RCC 7860 (cell line): Measurements from ENCODE around the gene DTNBP1.

ENCODE experiments used
- DNase-seq: peaks from one replicate; pipeline ENCODE4 v3.0.0-alpha.2; 2015; ENCODE audit warnings: low spot score
- FAIRE-seq: peaks from 2 replicates; lab custom pipeline; 2012; peaks lifted over from hg19 to GRCh38; lab: Jason Lieb, UNC

DTNBP1 gene

DNA sequence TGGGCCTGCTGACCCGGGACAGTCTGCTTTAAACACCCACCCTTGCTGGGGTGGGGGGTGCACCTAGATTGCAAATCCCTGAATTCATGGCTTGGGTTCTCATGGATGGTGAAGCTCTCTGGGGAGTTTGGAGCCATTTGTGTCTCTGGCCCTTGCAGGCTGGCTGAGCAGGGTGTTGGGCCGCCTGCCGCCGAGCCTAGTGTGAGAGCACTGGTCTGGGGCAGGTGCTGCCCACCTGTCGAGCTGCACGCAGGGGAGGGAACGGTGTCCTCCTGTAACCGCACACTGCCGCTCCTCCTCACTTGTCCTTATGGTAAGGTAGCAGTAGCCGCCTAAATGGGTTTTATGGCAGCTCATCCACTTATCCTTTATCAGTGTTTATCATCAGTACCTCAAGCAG lies 143.9 kb downstream of the DTNBP1 start:
- no peak for FAIRE-seq
- no peak for DNase-seq

DNA sequence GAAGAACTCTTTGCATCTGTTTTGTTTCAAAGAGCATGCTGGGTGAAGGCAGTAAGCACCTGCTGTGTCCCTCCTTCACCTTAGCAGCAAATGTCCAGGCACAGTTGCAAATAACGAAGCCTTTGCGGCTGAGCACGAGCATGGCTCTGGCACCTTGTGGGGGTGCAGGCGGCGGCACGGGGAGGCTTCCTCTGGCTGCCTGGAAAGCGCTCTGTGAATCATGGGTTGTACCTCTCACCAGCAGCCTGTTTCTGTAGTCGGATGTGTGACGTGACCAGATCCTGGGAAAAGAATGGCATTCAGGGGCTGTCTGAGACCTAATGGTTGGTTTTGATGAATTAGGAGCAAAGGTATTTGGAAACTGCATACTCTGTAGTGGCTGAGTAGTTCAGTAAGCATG lies 144.8 kb downstream of the DTNBP1 start:
- DNase-seq: no peak
- FAIRE-seq: no peak

DNA sequence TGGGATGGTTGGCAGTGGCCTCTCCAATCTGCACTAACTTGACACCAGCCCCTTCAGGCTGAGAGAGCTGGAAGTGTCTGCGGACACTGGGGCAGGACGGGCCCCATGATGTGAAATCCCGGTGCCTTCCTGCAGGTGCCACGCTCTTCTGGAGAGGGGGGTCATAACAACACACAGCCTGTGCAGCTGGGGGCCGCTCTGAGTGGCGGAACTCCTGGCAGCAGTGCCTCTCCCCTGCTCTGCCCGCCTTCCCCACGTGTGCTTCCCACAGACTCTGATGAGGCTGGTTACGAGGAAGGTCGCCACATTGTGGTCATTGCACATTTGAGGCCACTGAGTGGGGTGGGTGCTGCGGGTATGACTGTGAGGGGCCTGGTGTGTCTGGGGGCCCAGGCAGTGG lies 145.2 kb downstream of the DTNBP1 start:
- FAIRE-seq: no peak
- DNase-seq: no peak

DNA sequence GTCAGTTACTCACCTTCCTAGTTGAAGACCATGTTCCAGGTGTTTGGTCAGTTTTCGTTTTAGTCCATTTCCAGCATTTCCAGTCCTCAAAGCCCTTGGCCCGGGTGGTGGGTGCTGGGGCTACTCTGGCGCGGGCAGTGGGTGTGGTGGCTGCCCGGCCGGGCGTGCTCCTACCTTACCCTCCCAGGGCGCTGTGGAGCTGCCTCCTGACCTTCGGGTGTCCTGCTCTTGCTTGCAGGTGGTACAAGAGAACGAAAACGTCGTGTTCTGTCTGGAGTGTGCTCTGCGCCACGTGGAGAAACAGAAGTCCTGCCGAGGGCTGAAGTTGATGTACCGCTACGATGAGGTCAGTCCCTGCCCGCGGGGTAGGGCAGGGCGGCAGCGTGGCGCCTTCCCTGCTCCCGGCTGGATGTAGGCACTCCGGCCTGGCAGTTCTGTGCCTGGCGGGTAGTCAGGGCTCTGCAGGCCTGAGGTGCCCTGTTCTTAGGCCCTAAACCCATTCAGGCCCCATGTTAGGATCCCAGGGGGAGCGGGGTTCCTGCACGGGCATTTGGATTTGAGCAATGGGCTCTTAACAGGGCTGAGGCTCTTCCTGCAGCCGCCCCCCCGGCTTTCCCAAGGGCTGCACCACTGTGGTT lies 145.8 kb downstream of the DTNBP1 start:
- no peak for FAIRE-seq

DNA sequence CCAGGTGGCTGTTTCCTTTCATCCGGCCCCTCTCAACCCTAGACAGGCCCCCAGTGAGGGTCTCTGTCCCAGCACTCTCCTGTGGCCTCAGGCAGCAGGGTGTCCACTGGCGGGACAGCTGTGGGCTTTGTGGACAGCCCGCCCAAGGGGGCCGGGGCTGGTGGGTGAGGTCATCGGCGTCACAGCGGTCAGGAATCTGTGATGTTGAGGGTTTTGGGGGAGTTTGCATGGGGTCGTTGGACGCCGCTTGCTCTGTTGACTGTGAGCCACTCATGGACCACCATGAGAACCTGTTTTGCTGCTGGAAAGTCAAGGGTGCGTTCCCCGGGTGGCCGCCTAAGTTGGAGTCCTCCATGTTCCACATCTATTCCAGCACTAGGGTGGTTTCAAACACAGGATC lies 146.4 kb downstream of the DTNBP1 start:
- DNase-seq (no peak), FAIRE-seq (no peak)

More for the DNA sequence above, 145.8 kb downstream of the DTNBP1 start:
- no peak for DNase-seq

DNA sequence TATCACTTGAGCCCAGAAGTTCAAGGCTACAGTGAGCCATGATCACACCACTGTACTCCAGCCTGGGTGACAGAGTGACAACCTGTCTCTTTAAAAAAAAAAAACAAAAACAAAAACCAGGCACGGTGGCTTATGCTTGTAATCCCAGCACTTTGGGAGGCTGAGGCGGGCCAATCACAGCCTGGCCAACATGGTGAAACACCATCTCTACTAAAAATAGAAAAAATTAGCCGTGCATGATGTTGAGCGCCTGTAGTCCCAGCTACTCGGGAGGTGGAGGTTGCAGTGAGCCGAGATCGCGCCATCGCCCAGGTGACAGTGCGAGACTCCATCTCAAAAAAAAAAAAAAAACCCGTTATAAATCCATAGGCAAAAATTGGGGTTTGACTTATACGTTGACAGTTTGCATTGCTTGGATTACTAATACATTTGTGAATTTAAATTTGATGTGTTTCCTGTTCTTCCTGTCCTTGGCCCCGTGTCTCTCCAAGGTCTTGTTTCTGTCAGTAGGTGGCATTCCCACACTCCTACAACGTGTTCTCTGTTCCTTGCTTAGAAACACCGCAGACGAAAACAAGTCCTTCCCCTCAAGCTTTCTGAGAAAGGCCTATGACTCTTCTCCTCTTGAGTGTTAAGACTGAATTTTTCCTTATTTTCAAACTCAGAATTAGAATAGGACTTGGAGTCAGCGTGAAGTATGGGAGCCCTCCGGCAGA lies 147.0 kb downstream of the DTNBP1 start:
- FAIRE-seq (no peak), DNase-seq (no peak)

DNA sequence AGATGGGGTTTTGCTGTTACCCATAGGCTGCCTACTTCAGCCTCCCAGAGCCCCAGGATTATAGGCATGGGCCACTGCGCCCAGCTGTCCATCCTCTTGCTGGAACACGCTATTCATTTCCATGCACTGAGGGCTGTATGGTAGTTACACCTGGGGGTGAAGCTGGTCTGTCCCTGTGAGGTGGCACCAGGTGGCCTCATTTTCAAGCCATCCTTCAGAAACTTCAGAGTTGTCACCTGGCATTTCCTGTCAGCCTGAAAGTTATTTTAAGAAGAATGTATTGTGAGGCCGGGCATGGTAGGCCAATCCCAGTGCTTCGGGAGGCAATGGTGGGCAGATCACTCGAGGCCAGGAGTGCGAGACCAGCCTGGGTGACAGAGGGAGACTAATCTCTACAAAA lies 147.6 kb downstream of the DTNBP1 start:
- DNase-seq (no peak), FAIRE-seq (no peak)

DNA sequence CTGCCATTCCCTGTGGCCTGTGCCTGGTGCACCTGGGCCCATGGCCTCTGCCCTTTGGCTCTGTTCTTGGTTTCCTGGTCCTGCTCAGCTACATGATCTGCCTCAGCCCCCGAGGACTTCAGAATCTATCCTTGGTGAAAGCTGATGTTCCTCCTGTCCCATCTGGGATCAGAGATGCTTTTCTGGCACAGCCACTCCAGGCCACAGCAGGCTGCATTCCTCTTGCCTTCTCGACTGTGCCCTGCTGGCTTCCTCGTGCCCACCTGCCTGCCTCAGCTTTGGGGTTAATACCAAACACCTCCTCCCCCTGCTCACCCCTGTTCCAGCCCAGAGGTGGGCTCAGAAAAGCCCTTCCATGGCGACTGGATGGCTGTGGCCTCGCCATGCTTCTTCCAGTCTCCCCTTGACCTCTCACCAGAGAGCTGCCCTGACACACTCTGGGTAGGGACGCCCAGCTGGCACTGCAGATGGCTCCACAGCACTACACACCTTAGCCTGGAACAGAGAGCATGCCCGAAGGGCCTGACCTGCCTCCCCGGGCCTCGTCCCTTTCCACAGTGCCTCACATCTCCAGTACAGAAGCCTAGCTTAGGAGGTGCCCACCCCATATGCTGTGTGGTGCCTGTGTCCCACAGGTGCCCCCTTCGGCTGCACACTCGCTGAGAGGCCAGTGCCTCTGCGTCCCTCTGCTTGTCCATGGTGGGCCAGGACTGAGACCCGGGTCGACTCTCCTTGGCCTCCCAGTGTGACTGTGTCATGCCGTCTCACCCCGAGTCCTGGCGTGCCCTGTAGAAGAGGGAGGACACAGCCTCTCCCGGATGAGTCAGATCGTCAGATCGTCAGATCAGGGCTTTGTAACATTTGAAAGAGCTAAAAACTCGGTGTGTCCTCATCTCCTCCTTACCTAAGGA lies 148.8 kb downstream of the DTNBP1 start:
- DNase-seq (no peak), FAIRE-seq (no peak)

DNA sequence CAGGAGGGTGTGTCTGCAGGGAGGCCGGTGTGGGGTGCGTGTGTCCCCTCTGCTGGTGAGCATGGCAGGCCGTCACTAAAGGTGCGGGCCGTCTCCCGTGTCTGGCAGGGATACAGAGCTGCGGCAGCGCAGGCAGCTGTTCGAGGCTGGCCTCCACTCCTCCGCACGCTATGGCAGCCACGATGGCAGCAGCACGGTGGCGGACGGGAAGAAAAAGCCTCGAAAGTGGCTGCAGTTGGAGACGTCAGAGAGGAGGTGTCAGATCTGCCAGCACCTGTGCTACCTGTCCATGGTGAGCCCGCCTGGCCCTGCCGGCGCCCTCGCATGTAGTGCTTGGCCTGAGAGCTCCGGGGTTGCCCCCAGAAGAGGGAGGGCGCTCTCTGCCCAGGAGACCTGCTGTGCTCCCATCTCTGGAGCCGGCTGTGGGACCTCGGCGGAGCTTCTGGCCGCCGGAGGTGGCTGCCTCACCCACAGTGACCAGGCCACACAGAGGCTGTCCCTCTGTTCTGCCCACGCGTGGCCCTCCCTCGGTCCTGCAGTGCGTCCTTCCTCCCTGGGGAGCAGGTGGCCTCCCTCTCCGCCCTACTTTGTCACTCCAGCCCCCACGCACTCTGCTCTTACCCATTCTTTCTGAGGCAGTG lies 149.6 kb downstream of the DTNBP1 start:
- FAIRE-seq: no peak

DNA sequence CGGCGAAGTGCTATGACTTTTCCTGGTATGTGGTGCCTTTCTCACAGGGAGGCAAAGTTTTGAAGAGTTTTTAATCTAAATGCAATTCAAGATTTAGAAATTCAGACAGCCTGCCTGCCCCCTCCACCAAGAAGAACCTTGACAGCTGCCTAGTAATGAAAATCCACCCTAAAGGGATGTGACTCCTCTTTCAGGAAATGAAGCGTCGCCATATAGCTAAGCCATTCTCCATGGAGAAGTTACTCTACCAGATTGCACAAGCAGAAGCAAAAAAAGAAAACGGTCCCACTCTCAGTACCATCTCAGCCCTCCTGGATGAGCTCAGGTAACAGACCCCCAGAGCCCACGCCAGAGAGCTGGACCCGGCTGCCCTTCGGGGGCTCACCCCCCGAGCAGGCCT lies 150.1 kb downstream of the DTNBP1 start:
- no peak for FAIRE-seq
- DNase-seq: no peak

More for the DNA sequence above, 149.6 kb downstream of the DTNBP1 start:
- DNase-seq: no peak

DNA sequence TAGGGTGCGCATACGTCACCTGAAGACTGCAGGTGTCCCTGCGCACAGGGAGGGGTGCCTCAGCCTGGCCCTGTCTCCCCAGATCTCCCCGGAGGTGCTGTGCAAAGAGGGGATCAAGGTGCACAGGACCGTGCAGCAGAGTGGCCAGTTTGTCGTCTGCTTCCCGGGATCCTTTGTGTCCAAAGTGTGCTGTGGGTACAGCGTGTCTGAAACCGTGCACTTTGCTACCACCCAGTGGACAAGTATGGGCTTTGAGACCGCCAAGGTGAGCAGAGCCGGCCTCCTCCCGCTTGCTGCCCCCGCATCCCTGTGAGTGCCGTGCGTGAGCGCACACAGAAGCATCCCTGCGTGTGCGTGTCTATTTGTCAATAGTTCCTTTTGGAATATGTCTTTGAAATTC lies 150.7 kb downstream of the DTNBP1 start:
- DNase-seq: no peak
- no peak for FAIRE-seq

DNA sequence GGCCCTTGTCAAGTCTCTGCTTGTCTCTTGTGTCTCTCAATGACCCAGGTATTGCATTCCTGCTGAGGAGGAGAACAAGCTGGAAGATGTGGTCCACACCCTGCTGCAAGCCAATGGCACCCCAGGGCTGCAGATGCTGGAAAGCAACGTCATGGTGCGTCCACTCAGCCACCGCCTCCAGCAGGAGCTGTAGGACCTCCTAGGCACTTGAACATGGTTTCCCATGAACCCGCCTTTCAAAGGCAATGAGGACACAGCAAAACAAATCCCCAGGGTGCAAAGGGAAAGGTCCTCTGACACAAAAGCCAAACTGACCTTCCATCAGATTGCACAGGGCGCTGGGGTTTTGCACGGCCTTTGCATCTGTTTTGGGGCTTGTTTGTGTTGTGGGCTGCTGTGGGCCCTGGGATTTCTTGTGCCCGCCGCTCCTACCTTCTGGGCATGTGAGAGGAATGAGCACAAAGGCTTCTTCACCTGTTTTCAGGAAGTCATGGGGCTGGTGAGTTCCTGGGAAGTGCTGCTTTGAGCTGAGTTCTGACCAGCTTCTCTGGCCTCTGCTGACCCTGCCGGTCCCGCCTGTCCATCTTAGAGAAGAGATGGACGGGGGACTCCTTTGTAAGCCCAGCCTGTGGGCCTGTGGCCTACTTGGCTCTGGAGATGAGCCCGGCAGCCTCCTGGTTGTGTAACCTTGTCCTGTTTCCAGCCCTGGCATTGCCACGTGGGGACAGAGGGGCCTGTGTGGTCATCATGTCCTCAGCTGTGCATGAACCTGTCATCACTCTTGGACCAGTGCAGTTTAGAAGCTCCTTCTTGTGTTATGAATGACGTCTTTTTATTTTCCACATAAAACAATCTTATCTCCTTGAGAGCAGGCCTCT lies 151.3 kb downstream of the DTNBP1 start:
- DNase-seq (no peak), FAIRE-seq (no peak)

DNA sequence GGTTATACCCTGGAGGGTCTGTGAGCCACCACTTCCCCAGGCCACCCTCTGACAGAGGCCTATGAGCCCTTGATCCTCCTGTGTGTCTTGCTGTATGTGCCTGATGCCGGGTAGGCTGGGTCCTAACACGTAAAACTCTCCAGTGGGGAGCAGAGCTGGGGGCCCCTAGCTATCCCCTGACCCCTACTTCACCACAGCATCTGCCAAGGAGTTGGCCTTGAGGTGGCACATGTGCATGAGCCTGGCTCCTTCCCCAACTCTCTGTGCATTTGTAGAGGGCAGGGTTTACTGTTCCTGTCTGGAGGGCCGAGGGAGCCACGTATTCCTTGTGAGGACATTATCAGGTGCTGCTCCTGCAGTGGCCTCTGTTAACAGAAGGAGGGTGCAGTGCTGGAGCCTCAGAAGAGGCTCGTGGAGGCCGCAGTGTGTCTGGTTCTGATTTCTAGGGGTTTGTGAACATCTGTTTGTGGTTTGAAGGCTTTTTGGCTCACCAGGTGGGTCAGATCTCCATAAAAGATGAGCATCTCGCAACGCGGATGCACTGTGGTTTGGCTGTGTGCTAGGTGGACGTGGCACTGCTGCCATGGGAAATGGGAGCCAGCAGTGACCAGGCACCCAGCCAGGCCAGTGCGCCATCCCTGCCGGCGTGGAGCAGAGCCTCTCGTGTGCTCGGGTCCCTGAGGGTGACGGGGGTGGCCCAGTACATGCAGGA lies 152.1 kb downstream of the DTNBP1 start:
- no peak for DNase-seq
- FAIRE-seq: no peak

DNA sequence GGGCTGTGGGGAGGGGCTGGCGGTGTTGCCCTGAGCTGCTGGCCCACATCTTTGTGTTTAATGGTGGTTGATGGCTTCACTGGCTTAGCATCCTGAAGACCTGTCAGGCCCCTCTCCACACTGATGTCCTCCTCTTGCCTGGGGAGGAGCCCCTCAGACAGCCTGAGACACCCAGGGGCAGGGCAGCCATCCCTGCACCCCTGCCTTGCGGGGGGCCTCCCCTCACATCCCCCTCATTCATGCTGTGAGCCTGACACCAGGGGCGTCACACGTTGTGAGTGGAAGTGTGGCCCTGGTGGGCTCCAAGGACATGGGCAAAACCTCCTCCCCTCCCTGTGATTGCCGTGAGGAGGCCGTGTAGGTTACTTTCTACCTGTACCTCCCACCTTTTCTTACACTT lies 152.7 kb downstream of the DTNBP1 start:
- no peak for FAIRE-seq

DNA sequence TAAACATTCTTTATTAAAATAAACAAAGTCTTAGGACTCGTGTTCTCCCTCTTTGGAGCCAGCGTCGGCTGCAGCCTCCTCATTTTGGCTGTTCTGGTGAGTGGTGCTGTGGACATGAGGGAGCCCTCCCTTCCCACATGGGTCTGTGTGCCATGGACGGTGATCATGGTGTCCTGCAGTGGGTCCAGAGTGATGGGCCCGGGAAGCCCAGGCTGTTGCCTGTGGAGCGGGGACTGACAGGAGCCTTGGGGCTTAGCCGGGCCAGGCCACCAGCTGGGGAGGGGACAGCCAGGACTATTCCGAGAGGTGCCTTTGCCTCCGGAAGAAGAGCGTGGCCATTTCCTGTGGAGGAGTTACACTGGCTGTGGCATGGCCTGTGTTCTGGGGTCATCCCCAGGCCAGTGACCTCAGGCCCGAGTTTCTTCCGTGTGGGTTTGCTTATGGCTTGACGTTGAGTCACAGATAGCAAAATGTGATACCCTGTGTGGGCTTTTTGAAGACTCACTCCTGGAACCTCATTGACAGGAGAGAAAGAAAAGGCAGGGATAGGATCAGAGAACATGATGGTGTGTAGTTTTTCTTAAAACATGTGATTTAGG lies 153.4 kb downstream of the DTNBP1 start:
- FAIRE-seq (peak; percentile 61), DNase-seq (peak; percentile 52)

More for the DNA sequence above, 152.7 kb downstream of the DTNBP1 start:
- no peak for DNase-seq

DNA sequence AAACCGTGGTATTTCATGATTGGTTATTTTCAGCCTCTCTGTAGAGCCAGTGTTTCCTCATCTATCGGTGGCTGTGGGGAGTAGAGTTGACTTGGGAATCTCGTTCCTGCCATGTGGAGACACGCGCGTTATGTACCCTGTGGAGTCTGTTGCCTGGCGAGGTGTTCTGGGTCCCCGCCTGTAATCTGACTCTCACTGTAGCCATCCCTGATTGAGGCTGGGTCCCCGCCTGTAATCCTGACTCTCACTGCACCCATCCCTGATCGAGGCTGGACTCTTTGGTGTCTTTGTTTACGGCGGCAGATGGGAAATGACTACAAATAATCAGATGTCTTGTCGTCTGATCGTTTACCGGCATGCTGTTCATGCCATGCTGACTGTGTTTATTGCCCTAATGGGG lies 153.9 kb downstream of the DTNBP1 start:
- no peak for FAIRE-seq
- DNase-seq: no peak

DNA sequence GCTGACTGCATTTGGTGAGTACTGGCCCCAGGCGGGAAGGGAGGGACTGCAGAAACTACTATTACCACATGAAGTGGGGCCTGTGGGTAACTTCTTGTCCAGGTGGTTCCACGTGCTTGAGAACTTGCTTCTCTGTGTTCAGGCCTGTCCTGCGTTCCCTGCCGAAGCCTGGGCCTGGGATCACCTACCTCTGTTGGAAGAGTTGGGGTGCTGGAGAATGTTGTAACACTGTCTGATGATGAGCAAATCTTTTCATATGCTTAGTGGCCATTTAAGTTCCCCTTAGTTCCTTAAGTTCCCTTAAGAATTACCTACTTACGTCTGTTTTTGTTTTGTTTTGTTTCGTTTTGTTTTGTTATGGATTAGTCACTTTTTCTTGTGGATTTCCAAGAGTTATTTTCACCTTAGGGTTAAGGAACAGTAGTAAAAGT lies 154.4 kb downstream of the DTNBP1 start:
- FAIRE-seq: no peak

DNA sequence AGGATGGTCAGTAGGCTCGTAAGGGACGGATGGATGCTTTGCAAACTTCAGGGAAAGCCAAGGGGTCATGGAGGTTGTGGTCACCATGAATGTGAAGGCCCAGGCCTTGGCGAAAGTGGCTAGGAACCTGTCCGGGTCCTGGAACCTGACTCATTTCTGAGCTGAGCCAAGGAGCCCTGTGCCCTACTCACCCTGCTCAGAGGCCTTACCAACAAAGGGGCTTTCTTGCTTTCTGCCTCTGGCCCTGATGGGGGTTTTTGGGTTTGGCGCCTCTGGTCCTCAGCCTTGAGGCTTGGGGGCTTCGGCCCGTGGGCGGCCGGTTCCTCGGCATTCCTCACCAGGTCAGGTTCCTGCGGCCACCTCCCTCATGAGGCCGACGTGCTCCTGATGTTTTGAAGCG lies 155.1 kb downstream of the DTNBP1 start:
- FAIRE-seq (peak; percentile 74), DNase-seq (peak; percentile 33)

More for the DNA sequence above, 154.4 kb downstream of the DTNBP1 start:
- DNase-seq: no peak

DNA sequence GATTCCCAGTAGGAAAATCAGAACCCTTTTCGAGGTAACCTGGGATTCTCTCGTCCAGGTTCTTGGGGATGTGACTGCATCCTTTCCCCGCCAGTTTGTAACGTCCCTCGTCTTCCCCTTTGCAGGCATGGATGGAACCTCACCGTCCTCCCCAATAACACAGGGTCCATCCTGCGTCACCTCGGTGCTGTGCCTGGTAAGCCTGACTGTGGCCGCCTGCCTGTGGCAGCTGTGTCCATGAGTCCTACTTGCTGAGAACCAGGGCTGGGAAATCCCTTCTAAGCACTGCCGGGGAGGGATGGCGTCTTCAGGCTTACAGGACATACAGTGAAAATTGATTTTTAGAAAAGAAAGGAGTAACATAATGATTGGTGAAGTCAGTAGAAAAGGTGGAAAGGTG lies 155.6 kb downstream of the DTNBP1 start:
- DNase-seq (no peak), FAIRE-seq (no peak)
